C4-2B (cell line): Measurements from ENCODE around the gene EXD3.

ENCODE experiments used
- ZFX ChIP-seq: fragments of 450-650 bp; IDR thresholded peaks from 2 replicates; pipeline ENCODE4 v1.6.1; 2017
- TF ChIP-seq, protein P1 (sequence below): fragments of 450-650 bp; conservative IDR thresholded peaks from 2 replicates; pipeline ENCODE4 v1.5.1; 2017; ENCODE audit warnings: mild to moderate bottlenecking

DNA sequence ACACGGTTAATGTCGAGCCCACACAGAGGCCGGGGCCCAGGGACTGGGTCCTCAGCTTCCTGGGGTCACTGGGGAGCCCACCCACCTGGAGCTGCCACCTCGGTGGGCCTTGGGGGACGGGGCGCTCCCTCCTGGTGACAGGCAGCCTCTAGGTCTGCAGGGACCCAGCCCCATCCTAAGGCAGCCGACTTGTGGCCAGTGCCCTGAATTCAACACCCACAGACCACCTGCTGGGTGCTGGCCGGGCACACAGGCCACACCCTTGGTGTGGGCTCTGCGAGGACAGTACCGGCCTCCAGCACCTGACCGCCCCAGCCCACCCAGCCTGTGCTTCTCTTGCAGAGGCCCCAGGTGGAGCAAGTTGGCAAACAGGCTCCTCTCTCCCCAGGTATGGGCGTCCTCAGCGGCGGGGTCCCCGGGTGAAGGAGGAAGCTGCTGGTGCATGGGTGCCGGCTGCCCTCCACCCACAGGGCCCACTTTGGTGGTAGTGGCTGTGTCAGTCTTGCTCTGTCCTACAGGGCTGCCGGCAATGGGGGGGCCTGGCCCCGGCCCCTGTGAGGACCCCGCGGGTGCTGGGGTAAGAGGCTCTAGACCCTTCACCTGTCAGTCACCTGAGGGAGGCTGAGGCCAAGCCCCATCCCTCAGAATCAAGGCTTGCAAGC lies 9.9 kb upstream of the EXD3 start:
- TF ChIP-seq, protein P1, sequence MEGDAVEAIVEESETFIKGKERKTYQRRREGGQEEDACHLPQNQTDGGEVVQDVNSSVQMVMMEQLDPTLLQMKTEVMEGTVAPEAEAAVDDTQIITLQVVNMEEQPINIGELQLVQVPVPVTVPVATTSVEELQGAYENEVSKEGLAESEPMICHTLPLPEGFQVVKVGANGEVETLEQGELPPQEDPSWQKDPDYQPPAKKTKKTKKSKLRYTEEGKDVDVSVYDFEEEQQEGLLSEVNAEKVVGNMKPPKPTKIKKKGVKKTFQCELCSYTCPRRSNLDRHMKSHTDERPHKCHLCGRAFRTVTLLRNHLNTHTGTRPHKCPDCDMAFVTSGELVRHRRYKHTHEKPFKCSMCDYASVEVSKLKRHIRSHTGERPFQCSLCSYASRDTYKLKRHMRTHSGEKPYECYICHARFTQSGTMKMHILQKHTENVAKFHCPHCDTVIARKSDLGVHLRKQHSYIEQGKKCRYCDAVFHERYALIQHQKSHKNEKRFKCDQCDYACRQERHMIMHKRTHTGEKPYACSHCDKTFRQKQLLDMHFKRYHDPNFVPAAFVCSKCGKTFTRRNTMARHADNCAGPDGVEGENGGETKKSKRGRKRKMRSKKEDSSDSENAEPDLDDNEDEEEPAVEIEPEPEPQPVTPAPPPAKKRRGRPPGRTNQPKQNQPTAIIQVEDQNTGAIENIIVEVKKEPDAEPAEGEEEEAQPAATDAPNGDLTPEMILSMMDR = no peak
- no peak for TF ChIP-seq ZFX
